SK-N-SH (cell line): Measurements from ENCODE around the gene IGF2. TPM values are rescaled to one million over a fixed set of nuclear protein-coding genes. Genes with fewer than 3 reads are reported as not detected.

ENCODE experiments used
- CTCF ChIA-PET: fragments of 300-600, 350-600 bp; formaldehyde crosslinking; extraction: SDS; loops from one replicate; lab custom pipeline; 2021; lab: Yijun Ruan, JAX
- POLR2A ChIA-PET: fragments of 350-600 bp; sonication (Branson Sonifier 250); formaldehyde crosslinking; extraction: SDS; loops from one replicate; lab custom pipeline; 2020; ENCODE audit warnings: antibody characterized with exemption, inconsistent platforms; lab: Yijun Ruan, JAX
- DNase-seq: peaks from one replicate; pipeline ENCODE4 v3.0.0; 2012
- H2AFZ ChIP-seq: fragments of 200-600 bp; sonication (generic); 2 replicates; pipeline ENCODE4 v1.8.1; 2016; ENCODE audit warnings: antibody characterized with exemption, mild to moderate bottlenecking, low read depth
- H3F3A ChIP-seq: fragments of 200-600 bp; sonication (generic); replicated peaks from 2 replicates; pipeline ENCODE3; 2016; ENCODE audit warnings: antibody characterized with exemption, mild to moderate bottlenecking; ENCODE audit not compliant: insufficient read depth
- H3K27ac ChIP-seq, 2 experiments: fragments of 200-500 bp in 1 of 2; fragments of 200-600 bp in 1 of 2; sonication (Bioruptor generic) in 1 of 2; sonication (generic), shearing (Covaris generic) in 1 of 2; 2 replicates each; pipeline versions ENCODE4 v1.5.1 to v1.6.1; 2014 to 2016; ENCODE audit warnings: low read depth in 2 of 2, inconsistent platforms in 1 of 2, low read length in 1 of 2, mild to moderate bottlenecking in 1 of 2, mixed read lengths in 1 of 2
- H3K27me3 ChIP-seq: fragments of 200-600 bp; sonication (generic), shearing (Covaris generic); 2 replicates; pipeline ENCODE4 v1.6.1; 2016; ENCODE audit warnings: mixed run types; ENCODE audit not compliant: insufficient read depth
- H3K36me3 ChIP-seq, 2 experiments: fragments of 200-500 bp in 1 of 2; fragments of 200-600 bp in 1 of 2; sonication (Bioruptor generic) in 1 of 2; sonication (generic) in 1 of 2; replicated peaks in 1 of 2; 2 replicates each; pipeline versions ENCODE3 to v1.5.1; 2014 to 2016; ENCODE audit warnings: low read length in 1 of 2, mild to moderate bottlenecking in 1 of 2; ENCODE audit not compliant: insufficient read depth in 2 of 2, control insufficient read depth in 1 of 2
- H3K4me1 ChIP-seq, 2 experiments: fragments of 200-500 bp in 1 of 2; fragments of 200-600 bp in 1 of 2; sonication (Bioruptor generic) in 1 of 2; sonication (generic), shearing (Covaris generic) in 1 of 2; 2 replicates each; pipeline versions ENCODE4 v1.5.1 to v1.6.1; 2014 to 2016; ENCODE audit warnings: low read depth in 1 of 2, low read length in 1 of 2, mixed run types in 1 of 2; ENCODE audit not compliant: insufficient read depth in 2 of 2, control insufficient read depth in 1 of 2
- H3K4me2 ChIP-seq: fragments of 200-600 bp; sonication (generic), shearing (Covaris generic); 2 replicates; pipeline ENCODE4 v1.6.1; 2017; ENCODE audit warnings: mixed run types
- H3K4me3 ChIP-seq, 2 experiments: fragments of 200-500 bp in 1 of 2; fragments of 200-600 bp in 1 of 2; sonication (Bioruptor generic) in 1 of 2; sonication (generic), shearing (Covaris generic) in 1 of 2; 2 replicates each; pipeline versions ENCODE4 v1.5.1 to v1.8.1; 2014 to 2016; ENCODE audit warnings: low read depth in 2 of 2, inconsistent platforms in 1 of 2, low read length in 1 of 2, mild to moderate bottlenecking in 1 of 2, mixed read lengths in 1 of 2, moderate library complexity in 1 of 2
- H3K79me2 ChIP-seq: fragments of 200-600 bp; sonication (generic); 2 replicates; pipeline ENCODE4 v1.8.1; 2017; ENCODE audit warnings: mild to moderate bottlenecking; ENCODE audit not compliant: insufficient read depth
- H3K9ac ChIP-seq: fragments of 200-600 bp; sonication (generic); 2 replicates; pipeline ENCODE4 v1.6.1; 2017; ENCODE audit warnings: mixed run types
- H3K9me2 ChIP-seq: fragments of 200-600 bp; sonication (generic); 2 replicates; pipeline ENCODE4 v1.6.1; 2017; ENCODE audit warnings: mixed run types
- H3K9me3 ChIP-seq: fragments of 200-600 bp; sonication (generic); 2 replicates; pipeline ENCODE4 v1.6.1; 2017; ENCODE audit warnings: mixed run types, mild to moderate bottlenecking, moderate library complexity
- H4K20me1 ChIP-seq: fragments of 200-600 bp; sonication (generic); 2 replicates; pipeline ENCODE4 v1.6.1; 2017; ENCODE audit warnings: mild to moderate bottlenecking, mixed run types; ENCODE audit not compliant: insufficient read depth
- CHD2 ChIP-seq: fragments of 150-350 bp; IDR thresholded peaks from 2 replicates; pipeline ENCODE4 v1.6.1; 2018; ENCODE audit warnings: low read length; ENCODE audit not compliant: partially characterized antibody
- EZH2phosphoT487 ChIP-seq: fragments of 200-600 bp; sonication (generic); IDR thresholded peaks from 2 replicates; pipeline ENCODE4 v1.6.1; 2017; ENCODE audit warnings: low read depth, mixed run types, mild to moderate bottlenecking, antibody characterized with exemption, moderate library complexity, borderline replicate concordance
- FOSL2 ChIP-seq: IDR thresholded peaks from 2 replicates; pipeline ENCODE4 v1.4.0; 2012; ENCODE audit warnings: low read depth, mild to moderate bottlenecking, moderate library complexity, borderline replicate concordance
- JUND ChIP-seq: IDR thresholded peaks from 2 replicates; pipeline ENCODE4 v1.4.0; 2012
- MXI1 ChIP-seq: IDR thresholded peaks from 2 replicates; pipeline ENCODE4 v1.6.1; 2012; ENCODE audit warnings: mild to moderate bottlenecking, low read depth, low read length, improper control_type of control experiment
- NFIC ChIP-seq: IDR thresholded peaks from 2 replicates; pipeline ENCODE4 v1.4.0; 2012; ENCODE audit warnings: borderline replicate concordance
- NRF1 ChIP-seq: IDR thresholded peaks from 2 replicates; pipeline ENCODE4 v1.6.1; 2012; ENCODE audit warnings: low read depth, mild to moderate bottlenecking, low read length
- POLR2AphosphoS5 ChIP-seq: IDR thresholded peaks from 2 replicates; pipeline ENCODE4 v1.6.1; 2012; ENCODE audit warnings: low read depth, low read length
- RAD21 ChIP-seq: IDR thresholded peaks from 2 replicates; pipeline ENCODE4 v1.6.1; 2012; ENCODE audit warnings: mild to moderate bottlenecking, low read length
- RCOR1 ChIP-seq: fragments of 150-350 bp; IDR thresholded peaks from 2 replicates; pipeline ENCODE4 v1.6.1; 2017; ENCODE audit warnings: antibody characterized with exemption, low read length
- RFX5 ChIP-seq: IDR thresholded peaks from 2 replicates; pipeline ENCODE4 v1.6.1; 2012; ENCODE audit warnings: mild to moderate bottlenecking, improper control_type of control experiment, low read length
- TAF1 ChIP-seq: IDR thresholded peaks from 2 replicates; pipeline ENCODE4 v1.6.1; 2012; ENCODE audit warnings: low read depth, mild to moderate bottlenecking, low read length, moderate library complexity, borderline replicate concordance
- WGBS: methylation state at CpG from one replicate; pipeline ENCODE4 v1.1.6; 2017; ENCODE audit warnings: low lambda C conversion rate; 5-methylcytosine and 5-hydroxymethylcytosine counted together
- polyA plus RNA-seq, 3 experiments: library from polyadenylated mRNA; depleted of rRNA; stranded (reverse); fragments of >200 nt; gene quantifications; 2 replicates each; pipeline ENCODE4 v1.2.3, GENCODE V29; 2012
- TF ChIP-seq, protein P1 (sequence below): IDR thresholded peaks from 2 replicates; pipeline ENCODE4 v1.4.0; 2012; ENCODE audit warnings: low read depth
- TF ChIP-seq, protein P2 (sequence below): IDR thresholded peaks from 2 replicates; pipeline ENCODE4 v1.6.1; 2012; ENCODE audit warnings: mild to moderate bottlenecking, low read depth, low read length, moderate library complexity
- TF ChIP-seq, protein P3 (sequence below): IDR thresholded peaks from 2 replicates; pipeline ENCODE4; 2012
- TF ChIP-seq, protein P4 (sequence below): IDR thresholded peaks from 2 replicates; pipeline ENCODE4 v1.4.0; 2012; ENCODE audit warnings: low read depth, borderline replicate concordance

IGF2 gene
- polyA plus RNA-seq, 1 of the 3 experiments (the other 2 are of a cell fraction), result 0.05 TPM

DNA sequence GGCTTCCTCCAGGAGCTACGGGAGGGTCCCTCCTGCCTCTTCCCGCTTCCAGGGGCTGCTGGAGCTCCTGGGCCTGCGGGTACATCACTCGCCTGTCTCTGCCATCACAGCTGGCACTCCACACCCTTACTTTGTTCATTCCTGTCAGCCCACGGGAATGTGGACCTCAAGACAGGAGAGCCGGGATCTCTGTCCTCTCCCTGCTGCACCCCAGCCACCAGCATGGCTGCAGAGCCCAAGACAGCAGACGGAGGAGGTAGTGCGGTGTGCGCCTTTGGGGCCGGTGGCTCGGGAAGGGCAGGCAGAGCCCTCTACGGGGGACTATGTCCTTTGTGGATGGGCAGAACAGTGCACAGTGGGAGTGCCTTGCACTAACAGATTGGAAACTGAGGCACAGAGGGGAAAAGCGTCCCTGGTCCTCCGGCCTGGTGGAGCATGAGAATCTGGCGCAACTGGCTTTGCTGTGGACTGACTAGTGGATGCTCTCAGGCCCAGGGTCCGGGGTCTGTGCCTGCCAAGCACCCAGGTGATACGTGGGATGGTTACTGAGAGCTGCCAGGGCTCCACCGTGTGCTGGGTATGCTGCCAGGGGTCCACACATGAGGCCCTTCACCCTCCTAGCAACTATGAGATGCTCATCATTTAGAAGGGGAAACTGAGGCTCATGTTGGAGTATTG, 47.3 kb downstream of the IGF2 start:
- Histone ChIP-seq H3K4me2 (no peak overlapping the region), H3K4me3 (no peak overlapping the region), H3K36me3 (no peaks in the 10 kb centered on the region), H3K27me3 (no peaks in the 10 kb centered on the region), H3K9ac (no peak overlapping the region), H3K4me1 (peaks cover 0 to 8% of the 10 kb centered on the region in 2 experiments; a peak in 1 of 4 replicates), H3K9me2 (no peaks in the 10 kb centered on the region), H3F3A (no peaks in the 10 kb centered on the region), H3K27ac (no peak overlapping the region)
- 38% methylated on average over 2 of the region's 18 CpGs for WGBS
- no peak for DNase-seq
- POLR2A ChIA-PET, result no interaction called here
- CTCF ChIA-PET, result interaction anchor here (0.9 to 3.8 kb wide), 2 partner anchors 18 to 59 kb away, joined by 3 to 16 read pairs; no protein-coding TSS in a partner anchor
- TF ChIP-seq, protein P1, sequence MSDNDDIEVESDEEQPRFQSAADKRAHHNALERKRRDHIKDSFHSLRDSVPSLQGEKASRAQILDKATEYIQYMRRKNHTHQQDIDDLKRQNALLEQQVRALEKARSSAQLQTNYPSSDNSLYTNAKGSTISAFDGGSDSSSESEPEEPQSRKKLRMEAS, result no peak
- TF ChIP-seq RAD21 (no peak), MXI1 (no peak)
- TF ChIP-seq, protein P2, sequence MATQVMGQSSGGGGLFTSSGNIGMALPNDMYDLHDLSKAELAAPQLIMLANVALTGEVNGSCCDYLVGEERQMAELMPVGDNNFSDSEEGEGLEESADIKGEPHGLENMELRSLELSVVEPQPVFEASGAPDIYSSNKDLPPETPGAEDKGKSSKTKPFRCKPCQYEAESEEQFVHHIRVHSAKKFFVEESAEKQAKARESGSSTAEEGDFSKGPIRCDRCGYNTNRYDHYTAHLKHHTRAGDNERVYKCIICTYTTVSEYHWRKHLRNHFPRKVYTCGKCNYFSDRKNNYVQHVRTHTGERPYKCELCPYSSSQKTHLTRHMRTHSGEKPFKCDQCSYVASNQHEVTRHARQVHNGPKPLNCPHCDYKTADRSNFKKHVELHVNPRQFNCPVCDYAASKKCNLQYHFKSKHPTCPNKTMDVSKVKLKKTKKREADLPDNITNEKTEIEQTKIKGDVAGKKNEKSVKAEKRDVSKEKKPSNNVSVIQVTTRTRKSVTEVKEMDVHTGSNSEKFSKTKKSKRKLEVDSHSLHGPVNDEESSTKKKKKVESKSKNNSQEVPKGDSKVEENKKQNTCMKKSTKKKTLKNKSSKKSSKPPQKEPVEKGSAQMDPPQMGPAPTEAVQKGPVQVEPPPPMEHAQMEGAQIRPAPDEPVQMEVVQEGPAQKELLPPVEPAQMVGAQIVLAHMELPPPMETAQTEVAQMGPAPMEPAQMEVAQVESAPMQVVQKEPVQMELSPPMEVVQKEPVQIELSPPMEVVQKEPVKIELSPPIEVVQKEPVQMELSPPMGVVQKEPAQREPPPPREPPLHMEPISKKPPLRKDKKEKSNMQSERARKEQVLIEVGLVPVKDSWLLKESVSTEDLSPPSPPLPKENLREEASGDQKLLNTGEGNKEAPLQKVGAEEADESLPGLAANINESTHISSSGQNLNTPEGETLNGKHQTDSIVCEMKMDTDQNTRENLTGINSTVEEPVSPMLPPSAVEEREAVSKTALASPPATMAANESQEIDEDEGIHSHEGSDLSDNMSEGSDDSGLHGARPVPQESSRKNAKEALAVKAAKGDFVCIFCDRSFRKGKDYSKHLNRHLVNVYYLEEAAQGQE, result no peak
- TF ChIP-seq, all 33 proteins: peak for 0
- Histone ChIP-seq H3K9me3 (no peaks in the 10 kb centered on the region), H3K79me2 (no peaks in the 10 kb centered on the region), H4K20me1 (no peaks in the 10 kb centered on the region), H2AFZ (no peak overlapping the region)

DNA sequence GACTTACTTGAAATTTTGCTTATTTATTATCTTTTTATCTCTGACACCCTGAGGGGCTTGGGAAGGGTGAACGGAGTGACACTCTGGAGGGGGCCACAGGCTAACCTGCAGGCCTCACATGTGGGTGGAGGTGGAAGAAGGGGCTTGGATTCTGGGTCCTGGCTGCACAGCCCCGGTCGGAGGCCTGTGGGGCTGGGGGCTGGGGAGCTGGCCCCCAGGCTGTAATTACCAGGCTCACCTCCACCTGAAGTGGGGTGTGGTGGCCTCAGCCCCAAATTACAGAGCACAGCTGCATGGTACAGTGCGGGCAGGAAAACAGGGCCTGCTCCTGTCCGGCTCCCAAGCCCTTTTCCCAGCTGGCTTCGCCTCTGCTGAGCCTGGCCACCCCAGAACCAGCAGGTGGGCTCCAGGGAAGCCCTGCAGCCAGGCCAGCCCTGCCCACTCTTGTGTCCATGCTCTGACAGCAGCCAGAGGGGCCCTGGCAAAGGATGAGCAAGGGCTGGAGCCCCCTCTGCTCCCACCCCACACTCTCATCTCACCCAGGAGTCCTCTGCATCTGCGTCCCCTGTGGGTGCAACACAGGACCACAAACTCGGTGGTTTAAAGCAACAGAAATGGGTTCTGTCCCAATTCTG, 48.0 kb downstream of the IGF2 start:
- TF ChIP-seq NFIC (no peak), TAF1 (no peak), FOSL2 (no peak), RFX5 (no peak), JUND (no peak), POLR2AphosphoS5 (no peak), EZH2phosphoT487 (no peak), CHD2 (no peak), RCOR1 (no peak), NRF1 (no peak)
- TF ChIP-seq, protein P3, sequence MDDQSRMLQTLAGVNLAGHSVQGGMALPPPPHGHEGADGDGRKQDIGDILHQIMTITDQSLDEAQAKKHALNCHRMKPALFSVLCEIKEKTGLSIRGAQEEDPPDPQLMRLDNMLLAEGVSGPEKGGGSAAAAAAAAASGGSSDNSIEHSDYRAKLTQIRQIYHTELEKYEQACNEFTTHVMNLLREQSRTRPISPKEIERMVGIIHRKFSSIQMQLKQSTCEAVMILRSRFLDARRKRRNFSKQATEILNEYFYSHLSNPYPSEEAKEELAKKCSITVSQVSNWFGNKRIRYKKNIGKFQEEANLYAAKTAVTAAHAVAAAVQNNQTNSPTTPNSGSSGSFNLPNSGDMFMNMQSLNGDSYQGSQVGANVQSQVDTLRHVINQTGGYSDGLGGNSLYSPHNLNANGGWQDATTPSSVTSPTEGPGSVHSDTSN, result no peak
- TF ChIP-seq, protein P4, sequence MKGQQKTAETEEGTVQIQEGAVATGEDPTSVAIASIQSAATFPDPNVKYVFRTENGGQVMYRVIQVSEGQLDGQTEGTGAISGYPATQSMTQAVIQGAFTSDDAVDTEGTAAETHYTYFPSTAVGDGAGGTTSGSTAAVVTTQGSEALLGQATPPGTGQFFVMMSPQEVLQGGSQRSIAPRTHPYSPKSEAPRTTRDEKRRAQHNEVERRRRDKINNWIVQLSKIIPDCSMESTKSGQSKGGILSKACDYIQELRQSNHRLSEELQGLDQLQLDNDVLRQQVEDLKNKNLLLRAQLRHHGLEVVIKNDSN, result no peak
- H3K4me1 ChIP-seq, result peaks cover 0 to 8% of the 10 kb centered on the region in 2 experiments; a peak in 1 of 4 replicates
- H3K4me2 ChIP-seq, result no peak overlapping the region
- H2AFZ ChIP-seq, result no peak overlapping the region
- no peaks in the 10 kb centered on the region for H3K9me3 ChIP-seq
- no peak overlapping the region for H3K27ac ChIP-seq
- ChIA-PET CTCF (no interaction called here), POLR2A (no interaction called here)
- no peaks in the 10 kb centered on the region for H3K27me3 ChIP-seq
- H4K20me1 ChIP-seq, result no peaks in the 10 kb centered on the region
- H3K9me2 ChIP-seq, result no peaks in the 10 kb centered on the region
- 67% methylated on average over 8 of the region's 8 CpGs for WGBS
- no peak overlapping the region for H3K4me3 ChIP-seq
- H3F3A ChIP-seq, result no peaks in the 10 kb centered on the region
- H3K9ac ChIP-seq, result no peak overlapping the region
- no peaks in the 10 kb centered on the region for H3K79me2 ChIP-seq
- no peaks in the 10 kb centered on the region for H3K36me3 ChIP-seq
- no peak for DNase-seq
